SK-N-SH (cell line): ENCODE data around the gene ANKRD44. TPM values are rescaled to one million over a fixed set of nuclear protein-coding genes. Genes with fewer than 3 reads are reported as not detected.

Experiments
- CTCF ChIA-PET: fragments of 300-600, 350-600 bp; formaldehyde crosslinking; extraction: SDS; loops from one replicate; lab custom pipeline; 2021; lab: Yijun Ruan, JAX
- POLR2A ChIA-PET: fragments of 350-600 bp; sonication (Branson Sonifier 250); formaldehyde crosslinking; extraction: SDS; loops from one replicate; lab custom pipeline; 2020; ENCODE audit warnings: antibody characterized with exemption, inconsistent platforms; lab: Yijun Ruan, JAX
- DNase-seq: peaks from one replicate; pipeline ENCODE4 v3.0.0; 2012
- H2AFZ ChIP-seq: fragments of 200-600 bp; sonication (generic); 2 replicates; pipeline ENCODE4 v1.8.1; 2016; ENCODE audit warnings: antibody characterized with exemption, mild to moderate bottlenecking, low read depth
- H3F3A ChIP-seq: fragments of 200-600 bp; sonication (generic); replicated peaks from 2 replicates; pipeline ENCODE3; 2016; ENCODE audit warnings: antibody characterized with exemption, mild to moderate bottlenecking; ENCODE audit not compliant: insufficient read depth
- H3K27ac ChIP-seq, 2 experiments: fragments of 200-500 bp in 1 of 2; fragments of 200-600 bp in 1 of 2; sonication (Bioruptor generic) in 1 of 2; sonication (generic), shearing (Covaris generic) in 1 of 2; 2 replicates each; pipeline versions ENCODE4 v1.5.1 to v1.6.1; 2014 to 2016; ENCODE audit warnings: low read depth in 2 of 2, inconsistent platforms in 1 of 2, low read length in 1 of 2, mild to moderate bottlenecking in 1 of 2, mixed read lengths in 1 of 2
- H3K27me3 ChIP-seq: fragments of 200-600 bp; sonication (generic), shearing (Covaris generic); 2 replicates; pipeline ENCODE4 v1.6.1; 2016; ENCODE audit warnings: mixed run types; ENCODE audit not compliant: insufficient read depth
- H3K36me3 ChIP-seq, 2 experiments: fragments of 200-500 bp in 1 of 2; fragments of 200-600 bp in 1 of 2; sonication (Bioruptor generic) in 1 of 2; sonication (generic) in 1 of 2; replicated peaks in 1 of 2; 2 replicates each; pipeline versions ENCODE3 to v1.5.1; 2014 to 2016; ENCODE audit warnings: low read length in 1 of 2, mild to moderate bottlenecking in 1 of 2; ENCODE audit not compliant: insufficient read depth in 2 of 2, control insufficient read depth in 1 of 2
- H3K4me1 ChIP-seq, 2 experiments: fragments of 200-500 bp in 1 of 2; fragments of 200-600 bp in 1 of 2; sonication (Bioruptor generic) in 1 of 2; sonication (generic), shearing (Covaris generic) in 1 of 2; 2 replicates each; pipeline versions ENCODE4 v1.5.1 to v1.6.1; 2014 to 2016; ENCODE audit warnings: low read depth in 1 of 2, low read length in 1 of 2, mixed run types in 1 of 2; ENCODE audit not compliant: insufficient read depth in 2 of 2, control insufficient read depth in 1 of 2
- H3K4me2 ChIP-seq: fragments of 200-600 bp; sonication (generic), shearing (Covaris generic); 2 replicates; pipeline ENCODE4 v1.6.1; 2017; ENCODE audit warnings: mixed run types
- H3K4me3 ChIP-seq, 2 experiments: fragments of 200-500 bp in 1 of 2; fragments of 200-600 bp in 1 of 2; sonication (Bioruptor generic) in 1 of 2; sonication (generic), shearing (Covaris generic) in 1 of 2; 2 replicates each; pipeline versions ENCODE4 v1.5.1 to v1.8.1; 2014 to 2016; ENCODE audit warnings: low read depth in 2 of 2, inconsistent platforms in 1 of 2, low read length in 1 of 2, mild to moderate bottlenecking in 1 of 2, mixed read lengths in 1 of 2, moderate library complexity in 1 of 2
- H3K79me2 ChIP-seq: fragments of 200-600 bp; sonication (generic); 2 replicates; pipeline ENCODE4 v1.8.1; 2017; ENCODE audit warnings: mild to moderate bottlenecking; ENCODE audit not compliant: insufficient read depth
- H3K9ac ChIP-seq: fragments of 200-600 bp; sonication (generic); 2 replicates; pipeline ENCODE4 v1.6.1; 2017; ENCODE audit warnings: mixed run types
- H3K9me2 ChIP-seq: fragments of 200-600 bp; sonication (generic); 2 replicates; pipeline ENCODE4 v1.6.1; 2017; ENCODE audit warnings: mixed run types
- H3K9me3 ChIP-seq: fragments of 200-600 bp; sonication (generic); 2 replicates; pipeline ENCODE4 v1.6.1; 2017; ENCODE audit warnings: mixed run types, mild to moderate bottlenecking, moderate library complexity
- H4K20me1 ChIP-seq: fragments of 200-600 bp; sonication (generic); 2 replicates; pipeline ENCODE4 v1.6.1; 2017; ENCODE audit warnings: mild to moderate bottlenecking, mixed run types; ENCODE audit not compliant: insufficient read depth
- CTCF ChIP-seq: fragments of 200-600 bp; sonication (generic); IDR thresholded peaks from 2 replicates; pipeline ENCODE4 v1.6.1; 2017; ENCODE audit warnings: antibody characterized with exemption, mild to moderate bottlenecking, moderate library complexity
- ELF1 ChIP-seq: IDR thresholded peaks from 2 replicates; pipeline ENCODE4 v1.4.0; 2012
- GABPA ChIP-seq: IDR thresholded peaks from 2 replicates; pipeline ENCODE4 v1.4.0; 2012; ENCODE audit warnings: low read depth, mild to moderate bottlenecking
- MAX ChIP-seq: IDR thresholded peaks from 2 replicates; pipeline ENCODE4 v1.4.0; 2012; ENCODE audit warnings: low read depth
- NRF1 ChIP-seq: IDR thresholded peaks from 2 replicates; pipeline ENCODE4 v1.6.1; 2012; ENCODE audit warnings: low read depth, mild to moderate bottlenecking, low read length
- PBX3 ChIP-seq: IDR thresholded peaks from 2 replicates; pipeline ENCODE4; 2012
- POLR2AphosphoS5 ChIP-seq: IDR thresholded peaks from 2 replicates; pipeline ENCODE4 v1.6.1; 2012; ENCODE audit warnings: low read depth, low read length
- TAF1 ChIP-seq: IDR thresholded peaks from 2 replicates; pipeline ENCODE4 v1.6.1; 2012; ENCODE audit warnings: low read depth, mild to moderate bottlenecking, low read length, moderate library complexity, borderline replicate concordance
- TEAD4 ChIP-seq: IDR thresholded peaks from 2 replicates; pipeline ENCODE4 v1.4.0; 2012; ENCODE audit warnings: mild to moderate bottlenecking, borderline replicate concordance; ENCODE audit not compliant: insufficient read depth
- WGBS: methylation state at CpG from one replicate; pipeline ENCODE4 v1.1.6; 2017; ENCODE audit warnings: low lambda C conversion rate; 5-methylcytosine and 5-hydroxymethylcytosine counted together
- polyA plus RNA-seq, 3 experiments: library from polyadenylated mRNA; depleted of rRNA; stranded (reverse); fragments of >200 nt; gene quantifications; 2 replicates each; pipeline ENCODE4 v1.2.3, GENCODE V29; 2012

Gene ANKRD44
- polyA plus RNA-seq, 1 of the 3 experiments (the other 2 are of a cell fraction) = 12.5 TPM

- no peak overlapping the region for H3K9ac ChIP-seq
- H3F3A ChIP-seq = no peaks in the 10 kb centered on the region
- WGBS = 92% methylated on average over 6 of the region's 6 CpGs
- no peak overlapping the region for H3K27ac ChIP-seq
- TF ChIP-seq TAF1 (no peak), GABPA (no peak), CTCF (no peak), ELF1 (no peak), TEAD4 (no peak), POLR2AphosphoS5 (no peak), MAX (no peak), PBX3 (no peak)
- H3K27me3 ChIP-seq = no peaks in the 10 kb centered on the region
- no peak overlapping the region for H2AFZ ChIP-seq
- ChIA-PET POLR2A (no interaction called here), CTCF (interaction anchor here (2.2 kb wide), 1 partner anchor 18 kb away, joined by 7 read pairs; no protein-coding TSS in a partner anchor)
- no peak for DNase-seq
- H3K4me2 ChIP-seq = no peak overlapping the region
- no peaks in the 10 kb centered on the region for H3K9me2 ChIP-seq
- no peaks in the 10 kb centered on the region for H3K9me3 ChIP-seq
- no peaks in the 10 kb centered on the region for H4K20me1 ChIP-seq
- no peak overlapping the region for H3K4me3 ChIP-seq
- H3K79me2 ChIP-seq = no peaks in the 10 kb centered on the region
- peaks cover 3 to 10% of the 10 kb centered on the region in 2 experiments for H3K4me1 ChIP-seq
- H3K36me3 ChIP-seq = peaks cover 0 to 13% of the 10 kb centered on the region in 2 experiments
Measured at GRCh38 chr2:196993617-196994016, 317.0 kb downstream of the ANKRD44 start.

- Histone ChIP-seq H4K20me1 (no peaks in the 10 kb centered on the region), H3K4me1 (peaks cover 15% of the 10 kb centered on the region in 2 experiments), H3K36me3 (peaks cover 0 to 5% of the 10 kb centered on the region in 2 experiments), H3F3A (peaks cover 7% of the 10 kb centered on the region), H3K4me3 (no peak overlapping the region), H3K4me2 (no peak overlapping the region), H3K27me3 (no peaks in the 10 kb centered on the region), H2AFZ (no peak overlapping the region), H3K9me2 (no peaks in the 10 kb centered on the region), H3K9me3 (no peaks in the 10 kb centered on the region), H3K27ac (no peak overlapping the region), H3K9ac (no peak overlapping the region), H3K79me2 (no peaks in the 10 kb centered on the region)
- ChIA-PET CTCF (interaction anchor here (0.8 to 2.2 kb wide), 2 partner anchors 19 to 59 kb away, joined by 3 to 7 read pairs; no protein-coding TSS in a partner anchor), POLR2A (interaction anchor here (1.0 kb wide), 1 partner anchor 193 kb away, joined by 3 read pairs; the partner anchor contains the start of gene GTF3C3)
- WGBS = 100% methylated on average over 1 of the region's 1 CpG
- TF ChIP-seq TAF1 = no peak
- no peak for TF ChIP-seq NRF1
- no peak for DNase-seq
Measured at GRCh38 chr2:196992466-196992865, 318.1 kb downstream of the ANKRD44 start.
